GM23248 (cell line): Measurements from ENCODE around the gene IL4R. TPM values are rescaled to one million over a fixed set of nuclear protein-coding genes. Genes with fewer than 3 reads are reported as not detected.

Experiments
- DNase-seq: peaks from one replicate; pipeline ENCODE4 v3.0.0-alpha.2; 2015
- H2AFZ ChIP-seq: fragments of 200-600 bp; sonication (generic); 2 replicates; pipeline ENCODE4 v1.6.1; 2016; ENCODE audit warnings: antibody characterized with exemption
- H3F3A ChIP-seq: fragments of 200-600 bp; sonication (generic); 2 replicates; pipeline ENCODE4 v1.6.1; 2016; ENCODE audit warnings: mild to moderate bottlenecking, antibody characterized with exemption, mixed run types; ENCODE audit not compliant: insufficient read depth
- H3K27ac ChIP-seq: fragments of 200-600 bp; sonication (generic); 2 replicates; pipeline ENCODE4 v1.5.1; 2016; ENCODE audit warnings: mild to moderate bottlenecking
- H3K27me3 ChIP-seq: fragments of 200-600 bp; sonication (generic); replicated peaks from 2 replicates; pipeline ENCODE4 v1.6.1; 2016; ENCODE audit warnings: mild to moderate bottlenecking; ENCODE audit not compliant: insufficient read depth
- H3K36me3 ChIP-seq: fragments of 200-600 bp; sonication (generic); 2 replicates; pipeline ENCODE4 v1.6.1; 2016; ENCODE audit warnings: low read depth, mild to moderate bottlenecking
- H3K4me1 ChIP-seq: fragments of 200-600 bp; sonication (generic); 2 replicates; pipeline ENCODE4 v1.6.1; 2016; ENCODE audit warnings: mild to moderate bottlenecking; ENCODE audit not compliant: insufficient read depth
- H3K4me2 ChIP-seq: fragments of 200-600 bp; sonication (generic); one replicate; pipeline ENCODE4 v1.6.1; 2016; ENCODE audit warnings: mild to moderate bottlenecking; ENCODE audit not compliant: unreplicated experiment
- H3K4me3 ChIP-seq: fragments of 200-600 bp; sonication (generic); 2 replicates; pipeline ENCODE4 v1.5.1; 2016; ENCODE audit warnings: mild to moderate bottlenecking
- H3K79me2 ChIP-seq: fragments of 200-600 bp; sonication (generic); 2 replicates; pipeline ENCODE4 v1.6.1; 2016; ENCODE audit warnings: mild to moderate bottlenecking; ENCODE audit not compliant: insufficient read depth
- H3K9ac ChIP-seq: fragments of 200-600 bp; sonication (generic); 2 replicates; pipeline ENCODE4 v1.6.1; 2016; ENCODE audit warnings: mild to moderate bottlenecking
- H3K9me2 ChIP-seq: fragments of 200-600 bp; sonication (generic); 2 replicates; pipeline ENCODE4 v1.6.1; 2016; ENCODE audit warnings: mixed run types, mild to moderate bottlenecking, moderate library complexity; ENCODE audit not compliant: insufficient read depth
- H3K9me3 ChIP-seq: fragments of 200-600 bp; sonication (generic); one replicate; pipeline ENCODE4 v1.6.1; 2017; ENCODE audit warnings: low read depth
- H4K20me1 ChIP-seq: fragments of 200-600 bp; sonication (generic); 2 replicates; pipeline ENCODE4 v1.6.0; 2016; ENCODE audit not compliant: insufficient read depth
- EZH2 ChIP-seq: fragments of 200-600 bp; sonication (generic); IDR thresholded peaks from 2 replicates; pipeline ENCODE4 v1.6.1; 2018; ENCODE audit warnings: antibody characterized with exemption, mild to moderate bottlenecking; ENCODE audit not compliant: insufficient read depth, poor library complexity, severe bottlenecking
- EZH2phosphoT487 ChIP-seq: fragments of 200-600 bp; sonication (generic); IDR thresholded peaks from 2 replicates; pipeline ENCODE4 v1.6.1; 2018; ENCODE audit warnings: antibody characterized with exemption, moderate library complexity, mild to moderate bottlenecking, low read depth; ENCODE audit not compliant: insufficient read depth
- WGBS, 2 experiments: methylation state at CpG; one replicate each; pipeline ENCODE4 v1.1.6; 2015 to 2017; ENCODE audit warnings: low lambda C conversion rate in 2 of 2, low coverage in 1 of 2; ENCODE audit errors: missing lambda C conversion rate in 2 of 2; 5-methylcytosine and 5-hydroxymethylcytosine counted together
- in situ Hi-C: fragments of 300-500 bp; cut with MboI; formaldehyde crosslinking; loops from 2 replicates; pipeline ENCODE4 v1.15.0; 2020
- polyA plus RNA-seq: library from polyadenylated mRNA; unstranded; fragments of >200 nt; fragmentation: Nextera tagmentation; extraction: Ambion mirVana; gene quantifications from 2 replicates; pipeline ENCODE4 v1.2.1, GENCODE V29; 2016
- total RNA-seq: library from RNA; depleted of rRNA; stranded (reverse); fragments of >200 nt; shearing (Covaris generic); gene quantifications from 2 replicates; pipeline ENCODE4 v1.2.3, GENCODE V29; 2014

IL4R gene
- total and polyA plus RNA-seq, 2 experiments from 2014 or later = 11.7 to 17.7 TPM

DNA sequence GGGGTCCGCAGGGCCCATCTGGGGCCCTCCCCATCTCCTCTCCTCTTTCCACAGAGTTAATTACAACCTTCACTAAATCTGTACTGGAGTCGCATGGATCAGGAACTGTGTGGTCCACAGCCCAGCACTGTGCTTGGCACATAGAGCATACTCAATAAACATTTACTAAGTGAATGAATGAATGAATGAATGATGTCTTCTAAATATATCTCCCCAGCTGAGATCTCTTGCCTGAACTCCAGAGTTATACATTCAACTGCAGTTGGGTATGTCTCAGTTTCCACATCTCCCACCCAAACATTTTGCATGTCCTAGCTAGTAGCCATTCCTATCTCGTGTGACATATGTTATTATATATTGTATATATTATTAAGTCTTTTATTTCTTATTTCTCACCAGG is 59.5 kb downstream of the IL4R start:
- H3K79me2 ChIP-seq = no peaks in the 10 kb centered on the region
- H4K20me1 ChIP-seq = no peaks in the 10 kb centered on the region
- H3K36me3 ChIP-seq = no peaks in the 10 kb centered on the region
- no peaks in the 10 kb centered on the region for H3K9me3 ChIP-seq
- no peak overlapping the region for H2AFZ ChIP-seq
- H3K9ac ChIP-seq = no peak overlapping the region
- TF ChIP-seq EZH2phosphoT487 = no peak
- no peak for TF ChIP-seq EZH2
- WGBS, 2 experiments = 95 to 98% methylated on average over 3 of the region's 3 CpGs
- in situ Hi-C loops = loop anchor here (10.0 to 25.0 kb wide), 2 partner anchors 219 to 1536 kb away; no protein-coding TSS in a partner anchor
- no peak overlapping the region for H3K27ac ChIP-seq
- DNase-seq = no peak
- no peak overlapping the region for H3K4me3 ChIP-seq
- H3K4me2 ChIP-seq = no peak overlapping the region
- 0 out of 2 replicates have a peak, but pooled peaks cover 6% of the 10 kb centered on the region for H3K4me1 ChIP-seq
- no peaks in the 10 kb centered on the region for H3K9me2 ChIP-seq
- no peaks in the 10 kb centered on the region for H3K27me3 ChIP-seq
- peaks cover 6% of the 10 kb centered on the region for H3F3A ChIP-seq

DNA sequence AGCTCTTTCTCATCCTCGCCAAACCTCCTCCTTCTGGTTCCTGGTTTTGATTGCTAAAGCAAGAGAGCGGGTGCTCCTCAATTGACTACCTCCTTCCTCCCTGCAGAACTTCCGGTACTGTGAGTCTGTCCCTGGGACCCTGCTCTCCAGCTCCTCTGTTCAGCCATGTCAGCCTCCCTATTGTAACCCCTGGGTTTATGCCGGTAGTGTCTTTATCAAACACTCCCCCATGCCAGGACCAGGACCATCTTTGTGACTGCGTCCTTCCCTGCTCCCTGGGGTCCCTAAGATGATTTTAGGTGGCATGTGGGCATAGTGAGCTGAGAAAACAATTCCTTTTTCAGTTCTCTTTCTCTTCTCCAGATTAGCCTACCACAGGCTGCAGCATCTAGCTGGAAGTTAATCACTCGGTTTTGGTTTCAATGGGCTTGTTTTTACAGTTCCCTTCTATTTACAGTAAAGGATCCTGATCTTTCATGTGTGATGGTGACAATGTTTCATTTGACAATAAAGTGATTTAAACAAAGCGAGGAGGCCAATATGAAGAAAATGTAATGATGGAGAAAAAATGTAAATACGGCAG is 60.5 kb downstream of the IL4R start:
- H3F3A ChIP-seq = peaks cover 4% of the 10 kb centered on the region
- no peak overlapping the region for H3K27ac ChIP-seq
- H3K9me3 ChIP-seq = no peaks in the 10 kb centered on the region
- no peaks in the 10 kb centered on the region for H3K27me3 ChIP-seq
- H3K4me3 ChIP-seq = no peak overlapping the region
- no peaks in the 10 kb centered on the region for H3K36me3 ChIP-seq
- TF ChIP-seq EZH2phosphoT487 = no peak
- no peak for TF ChIP-seq EZH2
- no peaks in the 10 kb centered on the region for H3K9me2 ChIP-seq
- no peak overlapping the region for H2AFZ ChIP-seq
- no peak overlapping the region for H3K4me2 ChIP-seq
- 0 out of 2 replicates have a peak, but pooled peaks cover 6% of the 10 kb centered on the region for H3K4me1 ChIP-seq
- 74 to 81% methylated on average over 8 of the region's 8 CpGs for WGBS, 2 experiments
- DNase-seq = no peak
- in situ Hi-C loops = loop anchor here (10.0 to 25.0 kb wide), 2 partner anchors 220 to 1537 kb away; no protein-coding TSS in a partner anchor
- H3K79me2 ChIP-seq = no peaks in the 10 kb centered on the region
- H3K9ac ChIP-seq = no peak overlapping the region
- H4K20me1 ChIP-seq = no peaks in the 10 kb centered on the region

GRCh38 chr16:27374804-27375425 is 61.1 kb downstream of the IL4R start:
- Histone ChIP-seq H3K9ac (no peak overlapping the region), H4K20me1 (no peaks in the 10 kb centered on the region), H3K36me3 (no peaks in the 10 kb centered on the region), H3K79me2 (no peaks in the 10 kb centered on the region), H3K9me3 (no peaks in the 10 kb centered on the region), H3K4me3 (no peak overlapping the region), H3K27me3 (no peaks in the 10 kb centered on the region), H3K4me1 (0 out of 2 replicates have a peak, but pooled peaks cover under 1% of the 10 kb centered on the region), H3K27ac (no peak overlapping the region), H3F3A (no peaks in the 10 kb centered on the region; the same call in 1 of the 2 replicates), H3K4me2 (no peak overlapping the region), H2AFZ (peak overlapping the region; percentile 40), H3K9me2 (no peaks in the 10 kb centered on the region)
- 19 to 31% methylated on average over 9 of the region's 9 CpGs for WGBS, 2 experiments
- in situ Hi-C loops = loop anchor here (10.0 to 25.0 kb wide), 2 partner anchors 220 to 1538 kb away; no protein-coding TSS in a partner anchor
- TF ChIP-seq EZH2 (no peak), EZH2phosphoT487 (no peak)
- peak; percentile 72 for DNase-seq

- no peak overlapping the region for H3K9ac ChIP-seq
- no peaks in the 10 kb centered on the region for H3K79me2 ChIP-seq
- no peaks in the 10 kb centered on the region for H3K9me3 ChIP-seq
- WGBS, 2 experiments = 64 to 71% methylated on average over 4 of the region's 4 CpGs
- no peaks in the 10 kb centered on the region for H4K20me1 ChIP-seq
- in situ Hi-C loops = loop anchor here (10.0 kb wide), 1 partner anchor 223 kb away; no protein-coding TSS in a partner anchor
- no peaks in the 10 kb centered on the region for H3K9me2 ChIP-seq
- no peaks in the 10 kb centered on the region for H3F3A ChIP-seq
- DNase-seq = no peak
- H3K4me1 ChIP-seq = no peaks in the 10 kb centered on the region
- no peak overlapping the region for H3K4me3 ChIP-seq
- no peak overlapping the region for H2AFZ ChIP-seq
- no peaks in the 10 kb centered on the region for H3K27me3 ChIP-seq
- TF ChIP-seq EZH2 (no peak), EZH2phosphoT487 (no peak)
- no peak overlapping the region for H3K4me2 ChIP-seq
- no peak overlapping the region for H3K27ac ChIP-seq
- no peaks in the 10 kb centered on the region for H3K36me3 ChIP-seq
These were observed 64.1 kb downstream of the IL4R start for GRCh38 chr16:27377666-27378485.
